Measurements from ENCODE around the gene PRDM12. TPM values are rescaled to one million over a fixed set of nuclear protein-coding genes. Genes with fewer than 3 reads are reported as not detected.
"Not testable (repeated sequence)": the region's sequence is repeated elsewhere in the genome, so short reads cannot be mapped to it uniquely, and the experiment has no call there.

PRDM12 gene
- total and polyA plus RNA-seq, 2 of the 8 experiments (the other 6 are each of a cell fraction or from before 2014, with no cell fraction given) = 0.14 to 0.22 TPM

DNA sequence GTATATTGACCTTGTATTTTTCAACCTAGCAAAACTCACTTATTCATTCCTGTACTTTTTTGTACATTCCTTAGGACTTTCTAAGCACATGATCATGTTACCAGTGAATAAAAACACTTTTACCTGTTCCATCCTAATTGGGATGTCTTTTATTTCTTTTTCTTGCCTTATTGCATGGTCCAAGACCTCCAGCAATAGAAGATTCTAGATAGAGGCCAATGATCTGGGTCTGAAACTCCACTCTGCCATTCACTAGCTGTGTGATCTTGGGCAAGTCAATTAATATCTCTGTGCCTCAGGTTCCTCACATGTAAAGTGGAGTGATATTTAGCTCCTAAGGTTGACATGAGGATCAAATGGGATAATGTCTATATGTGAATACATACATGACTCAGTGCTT, 20.7 kb downstream of the PRDM12 start (continued):
- TF ChIP-seq SIN3A (conservative IDR thresholded peaks at IDR 0.05 in 1 of 2, IDR thresholded peaks at IDR 0.05 in 1 of 2; ENCODE audit: low read depth in 1 of 2, low read length in 2 of 2) = no peak
- no peak for TF ChIP-seq POU5F1 (IDR thresholded peaks at IDR 0.05; ENCODE audit: low read depth, low read length)
- no peak for TF ChIP-seq CHD1 (IDR thresholded peaks at IDR 0.05; ENCODE audit: low read depth, low read length)
- no peak for TF ChIP-seq JUN (IDR thresholded peaks at IDR 0.05; ENCODE audit: low read depth, low read length)
- no peak for TF ChIP-seq KDM4A (IDR thresholded peaks at IDR 0.05; ENCODE audit: low read depth, low read length, severe bottlenecking)

DNA sequence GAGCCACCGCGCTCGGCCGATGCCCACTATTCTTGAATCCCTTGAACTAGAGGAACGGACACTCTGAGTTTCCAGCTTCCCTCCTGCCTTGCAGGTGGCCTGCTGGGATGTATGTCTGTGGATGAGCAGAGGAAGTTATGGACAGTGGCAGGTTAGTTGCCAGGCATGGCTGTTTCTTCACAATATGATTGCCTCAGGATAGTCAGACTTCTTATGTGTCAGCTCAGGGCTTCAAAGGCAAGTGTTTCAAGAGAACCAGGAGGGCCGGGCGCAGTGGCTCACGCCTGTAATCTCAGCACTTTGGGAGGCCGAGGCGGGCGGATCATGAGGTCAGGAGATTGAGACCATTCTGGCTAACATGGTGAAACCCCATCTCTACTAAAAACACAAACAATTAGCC, 21.6 kb downstream of the PRDM12 start:
- H3K4me1 ChIP-seq (replicated peaks in 1 of 4; ENCODE audit: control insufficient read depth in 3 of 4, insufficient read depth in 4 of 4, low read length in 3 of 4); H3K18ac ChIP-seq (ENCODE audit: extremely low read depth, low read length); H3K4me3 ChIP-seq (ENCODE audit: extremely low read depth in 1 of 4, insufficient read depth in 2 of 4, low read depth in 3 of 4, low read length in 4 of 4); H3K27ac ChIP-seq (ENCODE audit: low read depth, low read length); H2AFZ ChIP-seq (ENCODE audit: low read length); H2BK120ac ChIP-seq (replicated peaks; ENCODE audit: low read depth, low read length); H3K9me3 ChIP-seq (ENCODE audit: insufficient read depth in 2 of 2, low read depth in 1 of 2, low read length in 1 of 2); H3K56ac ChIP-seq (replicated peaks; ENCODE audit: insufficient read length, low read depth, low read length); H2BK20ac ChIP-seq (ENCODE audit: low read length); H3K79me1 ChIP-seq (ENCODE audit: low read depth, low read length); H3K4me2 ChIP-seq (ENCODE audit: insufficient read depth in 1 of 2, low read depth in 2 of 2, low read length in 2 of 2); H4K8ac ChIP-seq (ENCODE audit: extremely low read depth, insufficient read depth, low read length); H4K5ac ChIP-seq (ENCODE audit: insufficient read length, low read depth, low read length); H2BK12ac ChIP-seq (ENCODE audit: low read depth, low read length); DNase-seq (ENCODE audit: low read depth in 1 of 2, low spot score in 2 of 2); H3K23ac ChIP-seq (ENCODE audit: insufficient read length); FAIRE-seq; H2BK5ac ChIP-seq (ENCODE audit: low read depth, low read length); H3K36me3 ChIP-seq (ENCODE audit: control insufficient read depth in 2 of 4, insufficient read depth in 4 of 4, low read length in 3 of 4); POLR2A ChIA-PET (ENCODE audit: partially characterized antibody); H2AK5ac ChIP-seq (ENCODE audit: low read depth, low read length); H4K20me1 ChIP-seq (replicated peaks in 1 of 2; ENCODE audit: control insufficient read depth in 1 of 2, insufficient read depth in 2 of 2, low read length in 2 of 2); H3K79me2 ChIP-seq (ENCODE audit: control insufficient read depth in 1 of 2, insufficient read depth in 2 of 2, low read length in 2 of 2); H3K9ac ChIP-seq (replicated peaks in 1 of 4; ENCODE audit: extremely low read depth in 1 of 4, low read depth in 3 of 4, low read length in 3 of 4); H3K14ac ChIP-seq (ENCODE audit: insufficient read length); H4K91ac ChIP-seq (replicated peaks; ENCODE audit: insufficient read length, low read length): not testable (repeated sequence)
- Histone ChIP-seq H2BK15ac (ENCODE audit: low read length) (0 out of 2 replicates have a peak overlapping the region, but pooled peaks have one; percentile 61), H3K23me2 (ENCODE audit: low read depth, low read length) (peaks cover 10% of the 10 kb centered on the region; the same call in 1 of the 2 replicates), H3K4ac (replicated peaks; ENCODE audit: insufficient read length, low read depth, low read length) (peak overlapping the region; percentile 78), H3K27me3 (replicated peaks in 1 of 4; ENCODE audit: control insufficient read depth in 3 of 4, extremely low read depth in 1 of 4, insufficient read depth in 3 of 4, low read length in 3 of 4) (peaks cover 8 to 13% (median 12%) of the 10 kb centered on the region in 4 experiments)
- CTCF ChIA-PET (ENCODE audit: partially characterized antibody) = interaction anchor here (0.5 to 2.0 kb wide), 10 partner anchors 15 to 1316 kb away, joined by 3 to 8 read pairs (median 4); no protein-coding TSS in a partner anchor
- WGBS, 2 experiments (ENCODE audit: extremely low coverage in 1 of 2, insufficient coverage in 1 of 2, insufficient read length in 1 of 2, insufficient replicate concordance in 2 of 2, low coverage in 1 of 2, low lambda C conversion rate in 2 of 2, missing lambda C conversion rate in 1 of 2) = 84% methylated on average over 11 of the region's 11 CpGs; no CpG with 5 or more reads in 1 of the 2 experiments
